Osteoblast (primary cell): ENCODE measurements around the gene ANKK1. TPM values are rescaled to one million over a fixed set of nuclear protein-coding genes. Genes with fewer than 3 reads are reported as not detected.

Experiments used
- DNase-seq: peaks from one replicate; pipeline ENCODE4 v3.0.0; 2011; ENCODE audit warnings: low spot score, mixed read lengths; ENCODE audit not compliant: insufficient read length; ENCODE audit errors: missing footprints
- H2AFZ ChIP-seq: 2 replicates; pipeline ENCODE4 v1.6.0; 2011; ENCODE audit warnings: mild to moderate bottlenecking, low read length
- H3K27ac ChIP-seq: 2 replicates; pipeline ENCODE4 v1.5.1; 2011; ENCODE audit warnings: mild to moderate bottlenecking, low read depth, low read length, moderate library complexity
- H3K27me3 ChIP-seq: 2 replicates; pipeline ENCODE4 v1.6.0; 2012; ENCODE audit warnings: mild to moderate bottlenecking, control low read depth, inconsistent platforms, low read length, moderate library complexity; ENCODE audit not compliant: insufficient read depth
- H3K36me3 ChIP-seq: 2 replicates; pipeline ENCODE4 v1.5.1; 2011; ENCODE audit warnings: mild to moderate bottlenecking, low read length, control low read depth, moderate library complexity; ENCODE audit not compliant: insufficient read depth
- H3K4me1 ChIP-seq: 2 replicates; pipeline ENCODE4 v1.5.1; 2011; ENCODE audit warnings: mild to moderate bottlenecking, low read length, control low read depth, moderate library complexity; ENCODE audit not compliant: insufficient read depth
- H3K4me2 ChIP-seq: 2 replicates; pipeline ENCODE4 v1.6.0; 2011; ENCODE audit warnings: mild to moderate bottlenecking, low read length; ENCODE audit not compliant: insufficient read depth
- H3K4me3 ChIP-seq: fragments of 200-600 bp; sonication (generic); 3 replicates; pipeline ENCODE4 v1.5.1; 2012; ENCODE audit warnings: mild to moderate bottlenecking, low read length, inconsistent platforms; ENCODE audit not compliant: insufficient read depth
- H3K79me2 ChIP-seq: 2 replicates; pipeline ENCODE4 v1.6.0; 2012; ENCODE audit warnings: mild to moderate bottlenecking, low read length, control low read depth, inconsistent platforms; ENCODE audit not compliant: insufficient read depth
- H3K9me3 ChIP-seq: 2 replicates; pipeline ENCODE4 v1.5.1; 2011; ENCODE audit warnings: low read depth, low read length, control low read depth
- H4K20me1 ChIP-seq: 2 replicates; pipeline ENCODE4 v1.6.0; 2012; ENCODE audit warnings: mild to moderate bottlenecking, low read length, control low read depth; ENCODE audit not compliant: insufficient read depth
- CTCF ChIP-seq: IDR thresholded peaks from 2 replicates; pipeline ENCODE4 v1.5.1; 2011; ENCODE audit warnings: mild to moderate bottlenecking, low read depth, low read length, moderate library complexity; ENCODE audit errors: extremely low read depth
- total RNA-seq: library from RNA; depleted of rRNA; stranded (reverse); fragments of >200 nt; gene quantifications from 2 replicates; pipeline ENCODE4 v1.2.3, GENCODE V29; 2012

Gene ANKK1
- total RNA-seq, 1 donor, result not detected

- H3K4me2 ChIP-seq, result no peak overlapping the region
- no peak overlapping the region for H2AFZ ChIP-seq
- H3K4me1 ChIP-seq, result no peaks in the 10 kb centered on the region
- no peaks in the 10 kb centered on the region for H4K20me1 ChIP-seq
- no peaks in the 10 kb centered on the region for H3K79me2 ChIP-seq
- TF ChIP-seq CTCF, result no peak
- no peaks in the 10 kb centered on the region for H3K9me3 ChIP-seq
- no peak overlapping the region for H3K27ac ChIP-seq
- peaks cover 8% of the 10 kb centered on the region for H3K36me3 ChIP-seq
- no peak overlapping the region for H3K4me3 ChIP-seq
- no peak for DNase-seq
- no peaks in the 10 kb centered on the region for H3K27me3 ChIP-seq
Measured at GRCh38 chr11:113345978-113346377, 41.6 kb upstream of the ANKK1 start.

GRCh38 chr11:113349528-113349927 lies 38.1 kb upstream of the ANKK1 start:
- TF ChIP-seq CTCF, result no peak

GRCh38 chr11:113350336-113351067 lies 37.1 kb upstream of the ANKK1 start:
- H3K27me3 ChIP-seq, result no peaks in the 10 kb centered on the region
- H3K79me2 ChIP-seq, result no peaks in the 10 kb centered on the region
- H3K4me3 ChIP-seq, result no peak overlapping the region
- H4K20me1 ChIP-seq, result peaks cover 2% of the 10 kb centered on the region
- TF ChIP-seq CTCF, result no peak
- no peak overlapping the region for H3K27ac ChIP-seq
- no peaks in the 10 kb centered on the region for H3K9me3 ChIP-seq
- no peaks in the 10 kb centered on the region for H3K4me1 ChIP-seq
- no peak overlapping the region for H2AFZ ChIP-seq
- DNase-seq, result no peak
- no peaks in the 10 kb centered on the region for H3K36me3 ChIP-seq
- H3K4me2 ChIP-seq, result no peak overlapping the region

More at GRCh38 chr11:113349528-113349927, 38.1 kb upstream of the ANKK1 start:
- Histone ChIP-seq H3K36me3 (peaks cover under 1% of the 10 kb centered on the region), H3K27ac (no peak overlapping the region), H4K20me1 (no peaks in the 10 kb centered on the region), H3K9me3 (no peaks in the 10 kb centered on the region), H3K4me1 (no peaks in the 10 kb centered on the region), H3K27me3 (no peaks in the 10 kb centered on the region), H3K79me2 (no peaks in the 10 kb centered on the region), H3K4me3 (no peak overlapping the region), H3K4me2 (no peak overlapping the region), H2AFZ (no peak overlapping the region)
- no peak for DNase-seq

- no peaks in the 10 kb centered on the region for H3K9me3 ChIP-seq
- H3K27me3 ChIP-seq, result no peaks in the 10 kb centered on the region
- DNase-seq, result no peak
- no peak for TF ChIP-seq CTCF
- no peak overlapping the region for H2AFZ ChIP-seq
- H3K36me3 ChIP-seq, result no peaks in the 10 kb centered on the region
- no peaks in the 10 kb centered on the region for H3K4me1 ChIP-seq
- no peak overlapping the region for H3K4me3 ChIP-seq
- H3K27ac ChIP-seq, result no peak overlapping the region
- H3K4me2 ChIP-seq, result no peak overlapping the region
- no peaks in the 10 kb centered on the region for H3K79me2 ChIP-seq
- H4K20me1 ChIP-seq, result peaks cover 2% of the 10 kb centered on the region
Measured at GRCh38 chr11:113351068-113351450, 36.5 kb upstream of the ANKK1 start.
